HepG2 (cell line): ENCODE measurements around the gene SLA2. TPM values are rescaled to one million over a fixed set of nuclear protein-coding genes. Genes with fewer than 3 reads are reported as not detected.

Experiments used
- BCL3 ChIP-seq: sonication (generic); formaldehyde crosslinking; IDR thresholded peaks from 2 replicates; pipeline ENCODE4 v1.5.1; 2020; ENCODE audit warnings: mild to moderate bottlenecking, missing genetic modification reagents, moderate library complexity
- CSRNP1 ChIP-seq: sonication (generic); formaldehyde crosslinking; IDR thresholded peaks from 2 replicates; pipeline ENCODE4 v1.8.1; 2023; ENCODE audit warnings: mild to moderate bottlenecking, missing genetic modification reagents
- MXD3 ChIP-seq: IDR thresholded peaks from 2 replicates; pipeline ENCODE4 v1.6.1; 2016; ENCODE audit warnings: mild to moderate bottlenecking, missing biosample characterization, missing genetic modification reagents
- PAF1 ChIP-seq: IDR thresholded peaks from 2 replicates; pipeline ENCODE4 v1.6.1; 2016; ENCODE audit warnings: missing genetic modification reagents, missing compliant biosample characterization
- PHF20 ChIP-seq: sonication (generic); formaldehyde crosslinking; IDR thresholded peaks from 2 replicates; pipeline ENCODE4 v1.5.0; 2020; ENCODE audit warnings: mild to moderate bottlenecking, missing genetic modification reagents
- RBM39 ChIP-seq: fragments of 200-400 bp; formaldehyde crosslinking; IDR thresholded peaks from one replicate; pipeline ENCODE4 v1.6.1; 2018; ENCODE audit warnings: antibody characterized with exemption, mild to moderate bottlenecking, low read depth, low read length; ENCODE audit not compliant: poor library complexity, severe bottlenecking
- ZNF12 ChIP-seq: sonication (generic); formaldehyde crosslinking; IDR thresholded peaks from 2 replicates; pipeline ENCODE4 v1.5.0; 2020; ENCODE audit warnings: missing genetic modification reagents
- ZNF138 ChIP-seq: sonication (generic); formaldehyde crosslinking; IDR thresholded peaks from 2 replicates; pipeline ENCODE4 v1.5.0; 2020; ENCODE audit warnings: mild to moderate bottlenecking, low read depth, missing genetic modification reagents
- ZNF253 ChIP-seq: sonication (generic); formaldehyde crosslinking; IDR thresholded peaks from 2 replicates; pipeline ENCODE4 v1.8.0; 2022; ENCODE audit warnings: mild to moderate bottlenecking, missing genetic modification reagents, borderline replicate concordance
- ZNF781 ChIP-seq: sonication (generic); formaldehyde crosslinking; IDR thresholded peaks from 2 replicates; pipeline ENCODE4 v1.5.1; 2020; ENCODE audit warnings: borderline replicate concordance, mild to moderate bottlenecking, missing genetic modification reagents; ENCODE audit errors: not compliant biosample characterization
- ZNF883 ChIP-seq: sonication (generic); formaldehyde crosslinking; IDR thresholded peaks from 2 replicates; pipeline ENCODE4 v1.5.1; 2020; ENCODE audit warnings: mild to moderate bottlenecking, missing genetic modification reagents; ENCODE audit errors: not compliant biosample characterization
- polyA plus RNA-seq, 8 experiments: library from polyadenylated mRNA; depleted of rRNA in 3 of 8; stranded (reverse) in 7 of 8; unstranded in 1 of 8; fragments of >200 nt; fragmentation: Illumina TruSeq in 4 of 8; extraction: Trizol in 4 of 8; gene quantifications; 2 replicates each; pipeline versions ENCODE4 v1.2.1 to v1.2.3, GENCODE V29; 2011 to 2016; ENCODE audit warnings: low read depth in 4 of 8, missing spikeins in 1 of 8, mixed read lengths in 1 of 8; ENCODE audit not compliant: insufficient read depth in 1 of 8
- total RNA-seq, 5 experiments: library from RNA; depleted of rRNA; stranded (reverse); fragments of >200 nt; fragmentation: Illumina TruSeq; extraction: Trizol; gene quantifications; 2 replicates each; pipeline ENCODE4 v1.2.3, GENCODE V29; 2016; ENCODE audit warnings: low read depth in 1 of 5
- TF ChIP-seq, protein P1 (sequence below): sonication (generic); IDR thresholded peaks from 2 replicates; pipeline ENCODE4 v1.6.1; 2016; ENCODE audit warnings: low read depth, borderline replicate concordance
- TF ChIP-seq, protein P2 (sequence below): sonication (generic); formaldehyde crosslinking; IDR thresholded peaks from 2 replicates; pipeline ENCODE4 v1.4.0; 2020; ENCODE audit warnings: missing genetic modification reagents, low read depth, mild to moderate bottlenecking, borderline replicate concordance

The SLA2 gene
- total and polyA plus RNA-seq, 2 of the 13 experiments (the other 11 are each of a cell fraction or from before 2014, with no cell fraction given): 1.6 to 3.6 TPM

GRCh38 chr20:36676701-36677421 is 30.9 kb upstream of the SLA2 start (continued):
- TF ChIP-seq BCL3: peak; percentile 72; the same call in 1 of the 2 replicates
- TF ChIP-seq ZNF781: peak; percentile 18
- peak; percentile 50; the same call in 1 of the 2 replicates for TF ChIP-seq ZNF138 (CRISPR knock-in tag)
- TF ChIP-seq ZNF883 (CRISPR knock-in tag): peak; percentile 59
- no peak for TF ChIP-seq PAF1 (CRISPR knock-in tag)
- TF ChIP-seq PHF20 (CRISPR knock-in tag): peak; percentile 62; the same call in 1 of the 2 replicates
- no peak for TF ChIP-seq ZNF253 (CRISPR knock-in tag)
- TF ChIP-seq, protein P1, sequence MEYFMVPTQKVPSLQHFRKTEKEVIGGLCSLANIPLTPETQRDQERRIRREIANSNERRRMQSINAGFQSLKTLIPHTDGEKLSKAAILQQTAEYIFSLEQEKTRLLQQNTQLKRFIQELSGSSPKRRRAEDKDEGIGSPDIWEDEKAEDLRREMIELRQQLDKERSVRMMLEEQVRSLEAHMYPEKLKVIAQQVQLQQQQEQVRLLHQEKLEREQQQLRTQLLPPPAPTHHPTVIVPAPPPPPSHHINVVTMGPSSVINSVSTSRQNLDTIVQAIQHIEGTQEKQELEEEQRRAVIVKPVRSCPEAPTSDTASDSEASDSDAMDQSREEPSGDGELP: peak; percentile 8; the same call in 1 of the 2 replicates
- peak; percentile 28; the same call in 1 of the 2 replicates for TF ChIP-seq MXD3 (CRISPR knock-in tag)
- TF ChIP-seq, protein P2, sequence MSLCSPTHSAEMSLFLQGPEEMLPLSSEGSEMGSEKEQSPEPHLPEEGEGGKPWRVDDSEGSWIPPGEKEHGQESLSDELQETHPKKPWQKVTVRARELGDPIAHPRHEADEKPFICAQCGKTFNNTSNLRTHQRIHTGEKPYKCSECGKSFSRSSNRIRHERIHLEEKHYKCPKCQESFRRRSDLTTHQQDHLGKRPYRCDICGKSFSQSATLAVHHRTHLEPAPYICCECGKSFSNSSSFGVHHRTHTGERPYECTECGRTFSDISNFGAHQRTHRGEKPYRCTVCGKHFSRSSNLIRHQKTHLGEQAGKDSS: no peak
- TF ChIP-seq ZNF12 (CRISPR knock-in tag): 0 out of 2 replicates have a peak, but pooled peaks have one; percentile 7
- TF ChIP-seq RBM39: peak; percentile 63
- 0 out of 2 replicates have a peak, but pooled peaks have one; percentile 20 for TF ChIP-seq CSRNP1
- TF ChIP-seq, all 625 proteins: peak for 68
